ENCODE data around the gene NCAM1. TPM values are rescaled to one million over a fixed set of nuclear protein-coding genes. Genes with fewer than 3 reads are reported as not detected.

NCAM1 gene
- total RNA-seq, 1 experiment from 2014 or later: 0.33 TPM

DNA sequence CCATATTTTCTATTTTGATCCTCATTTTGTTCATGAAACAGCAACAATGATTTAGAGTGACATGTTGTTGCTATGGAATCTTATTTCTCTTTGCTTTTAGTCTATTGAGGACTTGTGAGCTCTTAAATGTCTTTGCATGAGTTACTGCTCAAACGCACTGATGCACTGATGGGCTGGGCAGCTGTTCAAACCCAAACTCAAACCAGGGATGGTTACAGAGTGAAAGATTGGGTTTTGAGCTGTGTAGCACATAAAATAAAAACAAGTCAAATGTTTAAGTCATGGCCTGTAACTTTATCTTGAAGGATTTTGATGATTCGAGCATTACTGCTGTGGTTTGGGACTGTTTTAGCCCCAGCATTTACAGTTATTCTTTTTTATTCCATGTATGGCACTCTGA lies 20.1 kb upstream of the NCAM1 start:
- BruUV-seq (replicated peaks): no TSS peak
- POLR2A ChIA-PET (ENCODE audit: unreplicated experiment): no interaction called here
- Histone ChIP-seq H3K27ac (no peak overlapping the region), H3F3A (ENCODE audit: insufficient read depth, low read depth) (no peaks in the 10 kb centered on the region), H3K36me3 (ENCODE audit: low read depth) (no peaks in the 10 kb centered on the region), H2AFZ (no peak overlapping the region), H3K79me2 (ENCODE audit: low read depth) (no peaks in the 10 kb centered on the region), H3K4me3 (no peak overlapping the region), H3K9me2 (ENCODE audit: insufficient read depth) (no peaks in the 10 kb centered on the region), H3K4me1 (replicated peaks; ENCODE audit: insufficient read depth) (peaks cover 6% of the 10 kb centered on the region), H3K4me2 (no peak overlapping the region), H4K20me1 (ENCODE audit: insufficient read depth) (no peaks in the 10 kb centered on the region), H3K9me3 (ENCODE audit: insufficient read depth, low read depth) (no peaks in the 10 kb centered on the region), H3K27me3 (ENCODE audit: insufficient read depth, low read depth) (no peaks in the 10 kb centered on the region; the same call in 1 of the 2 replicates)
- TF ChIP-seq, protein P1, sequence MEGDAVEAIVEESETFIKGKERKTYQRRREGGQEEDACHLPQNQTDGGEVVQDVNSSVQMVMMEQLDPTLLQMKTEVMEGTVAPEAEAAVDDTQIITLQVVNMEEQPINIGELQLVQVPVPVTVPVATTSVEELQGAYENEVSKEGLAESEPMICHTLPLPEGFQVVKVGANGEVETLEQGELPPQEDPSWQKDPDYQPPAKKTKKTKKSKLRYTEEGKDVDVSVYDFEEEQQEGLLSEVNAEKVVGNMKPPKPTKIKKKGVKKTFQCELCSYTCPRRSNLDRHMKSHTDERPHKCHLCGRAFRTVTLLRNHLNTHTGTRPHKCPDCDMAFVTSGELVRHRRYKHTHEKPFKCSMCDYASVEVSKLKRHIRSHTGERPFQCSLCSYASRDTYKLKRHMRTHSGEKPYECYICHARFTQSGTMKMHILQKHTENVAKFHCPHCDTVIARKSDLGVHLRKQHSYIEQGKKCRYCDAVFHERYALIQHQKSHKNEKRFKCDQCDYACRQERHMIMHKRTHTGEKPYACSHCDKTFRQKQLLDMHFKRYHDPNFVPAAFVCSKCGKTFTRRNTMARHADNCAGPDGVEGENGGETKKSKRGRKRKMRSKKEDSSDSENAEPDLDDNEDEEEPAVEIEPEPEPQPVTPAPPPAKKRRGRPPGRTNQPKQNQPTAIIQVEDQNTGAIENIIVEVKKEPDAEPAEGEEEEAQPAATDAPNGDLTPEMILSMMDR (conservative IDR thresholded peaks at IDR 0.05): no peak
- no peak for TF ChIP-seq EZH2 (IDR thresholded peaks at IDR 0.05; ENCODE audit: low read depth)
- intact Hi-C loops (cut with micrococcal nuclease; ENCODE audit: unreplicated experiment): no loop called here
- DNase-seq: no peak
- CTCF ChIA-PET: no interaction called here

GRCh38 chr11:112942966-112943643 lies 18.1 kb upstream of the NCAM1 start:
- Histone ChIP-seq H3K79me2 (ENCODE audit: low read depth) (no peaks in the 10 kb centered on the region), H4K20me1 (ENCODE audit: insufficient read depth) (no peaks in the 10 kb centered on the region), H3K4me1 (replicated peaks; ENCODE audit: insufficient read depth) (no peaks in the 10 kb centered on the region), H3K9me3 (ENCODE audit: insufficient read depth, low read depth) (no peaks in the 10 kb centered on the region), H3F3A (ENCODE audit: insufficient read depth, low read depth) (no peaks in the 10 kb centered on the region), H3K27ac (no peak overlapping the region), H3K27me3 (ENCODE audit: insufficient read depth, low read depth) (no peaks in the 10 kb centered on the region), H2AFZ (no peak overlapping the region), H3K4me2 (no peak overlapping the region), H3K9me2 (ENCODE audit: insufficient read depth) (no peaks in the 10 kb centered on the region), H3K36me3 (ENCODE audit: low read depth) (no peaks in the 10 kb centered on the region), H3K4me3 (no peak overlapping the region)
- DNase-seq: no peak
- TF ChIP-seq, protein P1 (conservative IDR thresholded peaks at IDR 0.05): no peak
- no peak for TF ChIP-seq EZH2 (IDR thresholded peaks at IDR 0.05; ENCODE audit: low read depth)
- intact Hi-C loops (cut with micrococcal nuclease; ENCODE audit: unreplicated experiment): no loop called here
- CTCF ChIA-PET: no interaction called here
- BruUV-seq (replicated peaks): no TSS peak
- POLR2A ChIA-PET (ENCODE audit: unreplicated experiment): no interaction called here

GRCh38 chr11:112946866-112947265 lies 14.4 kb upstream of the NCAM1 start:
- Histone ChIP-seq H3K79me2 (ENCODE audit: low read depth) (no peaks in the 10 kb centered on the region), H3K9me2 (ENCODE audit: insufficient read depth) (no peaks in the 10 kb centered on the region), H3K9me3 (ENCODE audit: insufficient read depth, low read depth) (no peaks in the 10 kb centered on the region), H3K4me1 (replicated peaks; ENCODE audit: insufficient read depth) (no peaks in the 10 kb centered on the region), H3F3A (ENCODE audit: insufficient read depth, low read depth) (no peaks in the 10 kb centered on the region), H3K27ac (no peak overlapping the region), H3K4me2 (no peak overlapping the region), H3K27me3 (ENCODE audit: insufficient read depth, low read depth) (no peaks in the 10 kb centered on the region), H3K4me3 (no peak overlapping the region), H3K36me3 (ENCODE audit: low read depth) (no peaks in the 10 kb centered on the region), H4K20me1 (ENCODE audit: insufficient read depth) (no peaks in the 10 kb centered on the region), H2AFZ (no peak overlapping the region)
- no peak for DNase-seq
- POLR2A ChIA-PET (ENCODE audit: unreplicated experiment): no interaction called here
- no TSS peak for BruUV-seq (replicated peaks)
- CTCF ChIA-PET: no interaction called here
- no peak for TF ChIP-seq EZH2 (IDR thresholded peaks at IDR 0.05; ENCODE audit: low read depth)
- TF ChIP-seq, protein P1 (conservative IDR thresholded peaks at IDR 0.05): no peak
- intact Hi-C loops (cut with micrococcal nuclease; ENCODE audit: unreplicated experiment): no loop called here
